ENCODE measurements around the gene NAA50.

Gene NAA50

GRCh38 chr3:113745756-113746547 lies at the start of gene NAA50:
TSS of gene NAA50 (minus strand) at chr3:113746249. CDS start at chr3:113745949, 300 bp downstream.
- peak; percentile 91 for DNase-seq

GRCh38 chr3:113795693-113796092 lies 49.6 kb upstream of the NAA50 start:
- DNase-seq = no peak

- DNase-seq = no peak
These were observed 48.5 kb upstream of the NAA50 start for GRCh38 chr3:113794526-113794925.

- DNase-seq = no peak
These were observed 45.3 kb upstream of the NAA50 start for GRCh38 chr3:113791381-113791780.

GRCh38 chr3:113783980-113784379 lies 37.9 kb upstream of the NAA50 start:
- no peak for DNase-seq

GRCh38 chr3:113783463-113783862 lies 37.4 kb upstream of the NAA50 start:
- DNase-seq = no peak

- DNase-seq = no peak
These were observed 30.5 kb upstream of the NAA50 start for GRCh38 chr3:113776564-113776963.

- DNase-seq = no peak
These were observed 29.5 kb upstream of the NAA50 start for GRCh38 chr3:113775516-113775915.

- no peak for DNase-seq
These were observed 27.3 kb upstream of the NAA50 start for GRCh38 chr3:113773381-113773780.

- DNase-seq = no peak
These were observed 25.9 kb upstream of the NAA50 start for GRCh38 chr3:113771993-113772392.

GRCh38 chr3:113769551-113769950 lies 23.5 kb upstream of the NAA50 start:
- no peak for DNase-seq

GRCh38 chr3:113764698-113765097 lies 18.6 kb upstream of the NAA50 start:
- no peak for DNase-seq

- DNase-seq = no peak
These were observed 12.5 kb upstream of the NAA50 start for GRCh38 chr3:113758389-113759024.

GRCh38 chr3:113754494-113755159 lies 8.6 kb upstream of the NAA50 start:
- DNase-seq = no peak

GRCh38 chr3:113753376-113753985 lies 7.4 kb upstream of the NAA50 start:
- DNase-seq = no peak

- DNase-seq = no peak
These were observed 5.1 kb upstream of the NAA50 start for GRCh38 chr3:113751141-113751540.

GRCh38 chr3:113747283-113748046 lies 1.4 kb upstream of the NAA50 start:
- DNase-seq = no peak

GRCh38 chr3:113746548-113747282 lies 666 bp upstream of the NAA50 start, which contains the start of gene ATP6V1A:
TSS of gene ATP6V1A (plus strand) at chr3:113747035. CDS start at chr3:113778754, 31,719 bp downstream.
- peak; percentile 98 for DNase-seq

GRCh38 chr3:113744941-113745755 lies 901 bp downstream of the NAA50 start:
- DNase-seq = peak; percentile 85

- DNase-seq = no peak
These were observed 2.9 kb downstream of the NAA50 start for GRCh38 chr3:113743006-113743630.
